Fibroblast of the aortic adventitia (primary cell): ENCODE measurements around the gene FLRT1. TPM values are rescaled to one million over a fixed set of nuclear protein-coding genes. Genes with fewer than 3 reads are reported as not detected.

ENCODE experiments used
- DNase-seq: peaks from one replicate; pipeline ENCODE4 v3.0.0-alpha.2; 2010; ENCODE audit warnings: low read depth
- H3K4me3 ChIP-seq: 2 replicates; pipeline ENCODE4 v1.5.1; 2011; ENCODE audit warnings: low read depth, mild to moderate bottlenecking, control low read depth, low read length, moderate library complexity
- total RNA-seq: library from RNA; depleted of rRNA; stranded (reverse); fragments of >200 nt; gene quantifications from 2 replicates; pipeline ENCODE4 v1.2.3, GENCODE V29; 2012; ENCODE audit warnings: low replicate concordance
- TF ChIP-seq, protein P1 (sequence below): IDR thresholded peaks from 2 replicates; pipeline ENCODE4 v1.5.1; 2011; ENCODE audit warnings: mild to moderate bottlenecking, low read length, control low read depth, inconsistent platforms; ENCODE audit not compliant: insufficient read depth

FLRT1 gene
- total RNA-seq, 1 donor: 0.18 TPM

DNA sequence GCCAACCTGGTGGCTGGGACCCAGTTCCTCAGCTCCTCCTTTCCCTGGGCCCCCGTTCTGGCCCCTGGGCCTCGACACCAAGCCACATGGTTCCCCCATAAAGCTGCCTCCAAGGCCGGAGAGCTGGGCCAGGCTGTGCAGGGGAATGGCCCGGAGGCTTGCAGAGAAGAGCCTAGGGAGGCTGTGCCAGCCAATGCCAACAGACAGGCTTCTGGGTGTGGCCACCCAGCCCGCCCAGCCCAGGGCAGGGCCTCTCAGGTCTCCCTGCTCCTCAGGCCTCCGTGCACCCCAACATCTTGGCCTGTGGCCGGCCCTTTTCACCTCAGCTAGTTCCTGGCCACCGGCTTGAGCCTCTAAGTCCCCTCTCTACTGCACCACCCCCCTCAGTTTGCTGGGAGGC, 17.4 kb upstream of the FLRT1 start:
- no peak for DNase-seq
- TF ChIP-seq, protein P1, sequence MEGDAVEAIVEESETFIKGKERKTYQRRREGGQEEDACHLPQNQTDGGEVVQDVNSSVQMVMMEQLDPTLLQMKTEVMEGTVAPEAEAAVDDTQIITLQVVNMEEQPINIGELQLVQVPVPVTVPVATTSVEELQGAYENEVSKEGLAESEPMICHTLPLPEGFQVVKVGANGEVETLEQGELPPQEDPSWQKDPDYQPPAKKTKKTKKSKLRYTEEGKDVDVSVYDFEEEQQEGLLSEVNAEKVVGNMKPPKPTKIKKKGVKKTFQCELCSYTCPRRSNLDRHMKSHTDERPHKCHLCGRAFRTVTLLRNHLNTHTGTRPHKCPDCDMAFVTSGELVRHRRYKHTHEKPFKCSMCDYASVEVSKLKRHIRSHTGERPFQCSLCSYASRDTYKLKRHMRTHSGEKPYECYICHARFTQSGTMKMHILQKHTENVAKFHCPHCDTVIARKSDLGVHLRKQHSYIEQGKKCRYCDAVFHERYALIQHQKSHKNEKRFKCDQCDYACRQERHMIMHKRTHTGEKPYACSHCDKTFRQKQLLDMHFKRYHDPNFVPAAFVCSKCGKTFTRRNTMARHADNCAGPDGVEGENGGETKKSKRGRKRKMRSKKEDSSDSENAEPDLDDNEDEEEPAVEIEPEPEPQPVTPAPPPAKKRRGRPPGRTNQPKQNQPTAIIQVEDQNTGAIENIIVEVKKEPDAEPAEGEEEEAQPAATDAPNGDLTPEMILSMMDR: no peak
- no peak overlapping the region for H3K4me3 ChIP-seq

DNA sequence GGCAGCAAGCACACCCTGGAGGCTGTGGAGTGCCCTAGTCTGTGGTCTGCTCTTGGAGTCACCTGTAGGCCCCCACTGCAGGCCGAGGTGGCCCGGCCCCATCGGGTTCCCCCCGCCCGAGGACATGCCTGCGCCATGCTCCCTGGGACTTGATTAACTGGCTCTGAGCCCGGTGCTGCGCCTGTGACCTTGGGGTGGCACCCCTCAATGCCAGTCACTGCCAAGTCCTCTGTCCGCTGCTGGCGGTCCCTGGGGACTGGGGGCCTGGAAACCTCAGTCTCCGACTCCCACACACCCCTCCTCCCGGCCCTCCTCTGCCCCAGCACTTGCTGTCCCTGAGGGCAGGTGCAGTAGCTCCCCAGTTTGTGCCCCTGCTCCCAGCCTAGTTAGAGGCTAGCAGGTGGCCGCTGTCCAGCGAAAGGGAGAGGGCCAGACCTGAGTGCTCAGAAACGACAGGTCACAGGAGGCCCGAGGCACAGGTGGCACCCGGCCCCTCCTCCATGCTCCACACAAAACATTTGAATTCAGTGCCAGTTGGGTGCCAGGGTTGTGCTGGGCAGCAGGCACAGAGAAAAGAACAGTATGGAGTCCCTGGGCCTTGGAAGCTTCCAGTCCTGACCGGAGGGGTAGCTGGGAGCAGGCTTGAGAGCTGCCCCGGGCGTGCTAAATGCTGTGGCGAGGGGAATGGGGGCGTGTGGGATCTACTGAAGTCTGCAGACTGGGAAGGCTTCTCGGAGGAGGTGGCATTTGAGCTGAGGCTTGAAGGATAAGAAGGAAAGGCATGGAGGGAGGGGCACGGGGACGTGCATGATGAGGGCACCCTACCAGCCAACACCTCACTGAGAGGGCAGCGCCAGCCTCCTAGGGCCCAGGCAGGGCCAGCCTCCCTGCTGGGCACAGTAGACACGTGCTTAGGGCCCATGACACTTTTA, 16.4 kb upstream of the FLRT1 start:
- TF ChIP-seq, protein P1: no peak
- H3K4me3 ChIP-seq: no peak overlapping the region
- DNase-seq: no peak

GRCh38 chr11:64020976-64021756, 14.6 kb upstream of the FLRT1 start:
- no peak overlapping the region for H3K4me3 ChIP-seq
- no peak for DNase-seq
- TF ChIP-seq, protein P1: no peak

- DNase-seq: no peak
- no peak overlapping the region for H3K4me3 ChIP-seq
- TF ChIP-seq, protein P1: no peak
Measured at GRCh38 chr11:64021757-64022093, 14.0 kb upstream of the FLRT1 start.

- TF ChIP-seq, protein P1: no peak
- no peak for DNase-seq
- no peak overlapping the region for H3K4me3 ChIP-seq
Measured at GRCh38 chr11:64022125-64022784, 13.5 kb upstream of the FLRT1 start.
